ENCODE measurements around the gene ZNF354C. TPM values are rescaled to one million over a fixed set of nuclear protein-coding genes. Genes with fewer than 3 reads are reported as not detected.

The ZNF354C gene
- total RNA-seq, 6 donors from 2014 or later: 2.6 to 6.8 (median 4.1) TPM

DNA sequence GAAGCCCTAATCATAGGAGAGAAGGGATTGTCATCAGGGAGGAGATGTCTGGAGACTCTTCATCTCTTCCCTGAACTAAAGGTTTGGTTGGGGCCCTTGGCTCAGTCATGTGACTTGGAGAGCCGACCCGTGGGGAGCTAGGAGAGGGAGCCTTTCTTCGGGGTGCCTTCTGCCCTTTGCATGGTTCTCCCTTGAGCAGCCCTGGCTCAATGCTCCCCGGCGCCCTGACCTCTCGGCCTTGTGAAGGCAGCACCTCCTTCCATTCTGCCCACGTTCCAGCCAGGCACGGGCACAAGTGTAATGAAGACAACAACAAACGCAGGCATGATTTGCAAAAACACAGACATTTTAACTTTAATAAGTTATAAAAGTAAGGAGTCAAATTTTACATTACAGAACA lies 50.4 kb downstream of the ZNF354C start:
- DNase-seq: no peak
- 86 to 89% methylated on average over 9 of the region's 9 CpGs for WGBS, 2 donors
- Histone ChIP-seq H3K27ac (no peak overlapping the region), H3K9me3 (peaks cover 12 to 74% (median 54%) of the 10 kb centered on the region in 4 donors), H3K4me1 (no peaks in the 10 kb centered on the region), H3K36me3 (peaks cover 0 to 10% (median 0%) of the 10 kb centered on the region in 4 donors), H3K27me3 (no peaks in the 10 kb centered on the region), H3K4me3 (no peak overlapping the region)
- TF ChIP-seq, protein P1, sequence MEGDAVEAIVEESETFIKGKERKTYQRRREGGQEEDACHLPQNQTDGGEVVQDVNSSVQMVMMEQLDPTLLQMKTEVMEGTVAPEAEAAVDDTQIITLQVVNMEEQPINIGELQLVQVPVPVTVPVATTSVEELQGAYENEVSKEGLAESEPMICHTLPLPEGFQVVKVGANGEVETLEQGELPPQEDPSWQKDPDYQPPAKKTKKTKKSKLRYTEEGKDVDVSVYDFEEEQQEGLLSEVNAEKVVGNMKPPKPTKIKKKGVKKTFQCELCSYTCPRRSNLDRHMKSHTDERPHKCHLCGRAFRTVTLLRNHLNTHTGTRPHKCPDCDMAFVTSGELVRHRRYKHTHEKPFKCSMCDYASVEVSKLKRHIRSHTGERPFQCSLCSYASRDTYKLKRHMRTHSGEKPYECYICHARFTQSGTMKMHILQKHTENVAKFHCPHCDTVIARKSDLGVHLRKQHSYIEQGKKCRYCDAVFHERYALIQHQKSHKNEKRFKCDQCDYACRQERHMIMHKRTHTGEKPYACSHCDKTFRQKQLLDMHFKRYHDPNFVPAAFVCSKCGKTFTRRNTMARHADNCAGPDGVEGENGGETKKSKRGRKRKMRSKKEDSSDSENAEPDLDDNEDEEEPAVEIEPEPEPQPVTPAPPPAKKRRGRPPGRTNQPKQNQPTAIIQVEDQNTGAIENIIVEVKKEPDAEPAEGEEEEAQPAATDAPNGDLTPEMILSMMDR (IDR thresholded peaks at IDR 0.05): no peak
- TF ChIP-seq EP300 (IDR thresholded peaks at IDR 0.05) (no peak), POLR2AphosphoS5 (IDR thresholded peaks at IDR 0.05) (no peak), POLR2A (IDR thresholded peaks at IDR 0.05) (no peak)
- ATAC-seq (ENCODE audit: low FRiP score in 2 of 2): no peak

DNA sequence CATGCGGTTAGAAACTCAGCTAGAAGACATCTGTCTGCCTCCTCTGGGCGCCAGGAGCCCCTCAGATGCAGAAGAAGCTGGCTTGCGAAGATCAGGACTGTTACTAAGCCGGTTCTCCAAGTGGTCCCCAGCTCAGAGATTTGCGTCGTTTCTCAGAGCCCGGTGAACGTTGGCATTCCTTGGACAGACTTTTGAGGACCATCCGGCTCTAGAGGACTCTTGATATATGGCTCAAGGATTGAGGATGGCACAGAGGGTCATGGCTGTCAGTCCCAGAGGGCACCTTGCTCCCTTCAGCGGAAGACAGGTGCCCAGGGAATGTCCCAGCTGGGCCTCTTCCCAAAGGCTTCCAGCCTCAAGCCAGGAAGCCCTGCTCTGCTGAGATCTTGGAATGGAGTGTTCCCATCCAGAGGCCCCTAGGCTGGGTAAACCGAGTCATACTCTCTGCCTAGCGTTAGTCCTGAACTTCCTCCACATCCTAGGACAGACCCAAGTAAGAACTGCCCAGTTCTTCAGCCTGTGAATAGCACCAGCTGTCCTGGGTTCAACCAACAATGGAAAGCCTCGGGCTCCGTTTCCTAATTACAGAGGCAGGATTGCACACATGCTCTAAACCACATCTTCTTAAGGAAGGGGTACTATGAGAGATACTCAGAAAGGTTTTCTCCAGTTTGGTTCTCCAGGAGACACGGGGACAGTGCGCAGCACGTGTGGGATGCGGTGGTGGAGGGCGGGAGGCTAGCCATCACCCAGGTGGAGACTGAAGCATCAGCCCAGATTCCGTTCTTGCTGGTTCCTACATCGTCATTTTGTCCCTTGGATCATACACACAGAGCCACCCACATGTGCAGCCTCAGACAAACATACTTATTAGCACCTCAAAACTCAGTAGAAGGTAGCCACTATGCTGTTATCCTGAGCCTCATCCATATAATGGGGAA lies 51.4 kb downstream of the ZNF354C start:
- DNase-seq (no peak), ATAC-seq (ENCODE audit: low FRiP score in 2 of 2) (no peak)
- TF ChIP-seq, protein P1 (IDR thresholded peaks at IDR 0.05): no peak
- no peak for TF ChIP-seq EP300 (IDR thresholded peaks at IDR 0.05)
- Histone ChIP-seq H3K4me1 (no peaks in the 10 kb centered on the region), H3K9me3 (peaks cover 12 to 74% (median 54%) of the 10 kb centered on the region in 4 donors), H3K4me3 (no peak overlapping the region), H3K27me3 (no peaks in the 10 kb centered on the region), H3K27ac (no peak overlapping the region), H3K36me3 (peaks cover 0 to 10% (median 0%) of the 10 kb centered on the region in 4 donors)
- WGBS, 2 donors: 80 to 89% methylated on average over 17 to 21 of the region's 21 CpGs

DNA sequence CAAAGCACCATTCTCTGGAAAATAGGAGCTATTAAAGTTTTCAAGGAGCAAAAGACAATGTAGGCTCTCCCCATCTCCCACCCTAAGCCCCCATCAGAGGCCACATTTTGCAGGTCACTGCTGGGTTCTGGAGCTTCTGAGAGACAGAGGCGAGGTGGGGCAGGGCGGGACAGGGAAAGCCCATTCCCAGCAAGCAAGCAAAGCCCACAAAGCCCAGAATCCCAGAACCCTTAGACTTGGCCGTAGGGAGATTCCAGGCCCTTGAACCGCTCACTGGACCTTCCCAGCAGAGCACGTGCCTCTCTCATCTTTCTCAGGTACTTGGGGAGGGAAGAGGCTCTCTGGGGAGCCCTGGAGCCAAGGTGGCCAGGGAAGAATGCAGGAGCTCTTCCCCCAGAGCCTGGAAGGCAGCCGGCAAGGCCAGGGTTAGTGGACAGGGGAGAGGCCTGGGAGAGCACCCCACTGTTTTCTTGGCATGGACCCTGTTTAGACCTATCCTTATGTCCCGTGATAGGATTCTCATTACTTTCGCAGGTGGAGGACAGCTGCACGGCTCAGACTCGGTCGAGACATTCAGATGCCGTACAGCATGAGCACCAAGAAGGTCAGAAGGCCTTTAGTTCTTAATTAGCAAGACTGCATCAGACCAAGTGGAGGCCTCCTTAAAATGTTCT lies 52.4 kb downstream of the ZNF354C start:
- 89 to 90% methylated on average over 11 to 12 of the region's 12 CpGs for WGBS, 2 donors
- no peak for ATAC-seq (ENCODE audit: low FRiP score in 2 of 2)
- H3K36me3 ChIP-seq: peaks cover 0 to 10% (median 0%) of the 10 kb centered on the region in 4 donors
- no peak overlapping the region for H3K4me3 ChIP-seq
- no peaks in the 10 kb centered on the region for H3K4me1 ChIP-seq
- no peaks in the 10 kb centered on the region for H3K27me3 ChIP-seq
- DNase-seq: no peak
- TF ChIP-seq POLR2AphosphoS5 (IDR thresholded peaks at IDR 0.05) (no peak), POLR2A (IDR thresholded peaks at IDR 0.05) (no peak), EP300 (IDR thresholded peaks at IDR 0.05) (no peak)
- TF ChIP-seq, protein P1 (IDR thresholded peaks at IDR 0.05): no peak
- peaks cover 10 to 69% (median 47%) of the 10 kb centered on the region in 4 donors for H3K9me3 ChIP-seq
- no peak overlapping the region for H3K27ac ChIP-seq

DNA sequence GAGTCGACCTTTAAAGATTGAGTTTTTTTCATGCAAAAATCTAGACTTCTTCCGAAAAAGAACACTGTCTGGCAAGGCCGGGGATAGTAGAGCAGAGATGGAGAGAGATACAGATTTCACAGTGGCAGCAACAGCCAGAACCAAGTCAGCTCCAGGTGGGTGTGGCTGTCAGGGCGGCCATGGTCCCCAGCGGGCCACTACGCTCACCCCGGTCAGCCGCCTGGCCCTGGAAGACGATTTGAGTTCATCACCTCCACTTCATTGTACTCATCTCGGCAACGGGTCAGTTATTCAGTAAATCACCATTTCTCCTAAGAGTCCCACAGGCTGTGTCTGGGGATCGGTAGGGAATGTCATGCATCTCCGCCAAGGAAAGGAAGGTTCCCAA lies 53.0 kb downstream of the ZNF354C start:
- no peak for DNase-seq
- WGBS, 2 donors: 89 to 91% methylated on average over 13 of the region's 13 CpGs
- H3K9me3 ChIP-seq: peaks cover 9 to 64% (median 42%) of the 10 kb centered on the region in 4 donors

More for the DNA sequence above, 53.0 kb downstream of the ZNF354C start:
- Histone ChIP-seq H3K4me3 (no peak overlapping the region), H3K27ac (no peak overlapping the region), H3K27me3 (no peaks in the 10 kb centered on the region), H3K36me3 (peaks cover 0 to 10% (median 0%) of the 10 kb centered on the region in 4 donors), H3K4me1 (no peaks in the 10 kb centered on the region)
- TF ChIP-seq EP300 (IDR thresholded peaks at IDR 0.05) (no peak), POLR2A (IDR thresholded peaks at IDR 0.05) (no peak), POLR2AphosphoS5 (IDR thresholded peaks at IDR 0.05) (no peak)
- TF ChIP-seq, protein P1 (IDR thresholded peaks at IDR 0.05): no peak
- ATAC-seq (ENCODE audit: low FRiP score in 2 of 2): no peak
